Activated naive CD8-positive, alpha-beta T cell treated with anti-CD3 and anti-CD28 coated beads, Interleukin-2, amount 10 ng/mL, durations not matched to agents 7 days and 5 days (primary cell): ENCODE data around the gene CDC20B. TPM values are rescaled to one million over a fixed set of nuclear protein-coding genes. Genes with fewer than 3 reads are reported as not detected.

ENCODE experiments used
- ATAC-seq: fragments of 150-1000 bp; cut with Tn5 transposase; one replicate; pipeline ENCODE4 v1.10.0; 2021; ENCODE audit warnings: low read depth, moderate library complexity
- POLR2A ChIA-PET: fragments of 350-600 bp; sonication (Branson Sonifier 250); formaldehyde crosslinking; loops from one replicate; lab custom pipeline; 2021; ENCODE audit warnings: antibody characterized with exemption; lab: Charles Lee
- DNase-seq: peaks from one replicate; pipeline ENCODE4 v3.0.0; 2021
- H3K27ac Mint-ChIP-seq: one replicate; pipeline ENCODE4 v1.8.0; 2022; ENCODE audit warnings: mild to moderate bottlenecking, mixed read lengths
- H3K27me3 Mint-ChIP-seq: one replicate; pipeline ENCODE4 v1.8.0; 2022; ENCODE audit warnings: mild to moderate bottlenecking, moderate library complexity, mixed read lengths
- H3K36me3 Mint-ChIP-seq: one replicate; pipeline ENCODE4 v1.8.0; 2021; ENCODE audit warnings: mild to moderate bottlenecking, mixed read lengths
- H3K4me1 Mint-ChIP-seq: one replicate; pipeline ENCODE4 v1.8.0; 2021; ENCODE audit warnings: mixed read lengths
- H3K4me3 Mint-ChIP-seq: one replicate; pipeline ENCODE4 v1.8.0; 2022; ENCODE audit warnings: mild to moderate bottlenecking, moderate library complexity, mixed read lengths
- H3K9me3 Mint-ChIP-seq: one replicate; pipeline ENCODE4 v1.8.0; 2021; ENCODE audit warnings: mixed read lengths
- total RNA-seq, 2 experiments: library from RNA; stranded (reverse); gene quantifications; one replicate each; pipeline ENCODE4 v1.2.3, GENCODE V29; 2021

Gene CDC20B
- total RNA-seq, 2 experiments from 2014 or later = 0.28 to 0.48 TPM

- ATAC-seq (no peak), DNase-seq (no peak)
- H3K4me3 Mint-ChIP-seq = no peak overlapping the region
- peaks cover 27% of the 10 kb centered on the region for H3K27me3 Mint-ChIP-seq
- peaks cover 6% of the 10 kb centered on the region for H3K36me3 Mint-ChIP-seq
- H3K4me1 Mint-ChIP-seq = peaks cover 16% of the 10 kb centered on the region
- H3K9me3 Mint-ChIP-seq = no peaks in the 10 kb centered on the region
- no peak overlapping the region for H3K27ac Mint-ChIP-seq
- POLR2A ChIA-PET = no interaction called here
Observed at GRCh38 chr5:55149308-55149795, 23.6 kb downstream of the CDC20B start.

- ATAC-seq (peak; percentile 80), DNase-seq (peak; percentile 76)
- POLR2A ChIA-PET = interaction anchor here (0.8 to 1.2 kb wide), 3 partner anchors 13 to 240 kb away, joined by 3 to 5 read pairs (median 4); partner anchors contain the start of gene GPX8
- Mint-ChIP-seq H3K9me3 (no peaks in the 10 kb centered on the region), H3K4me1 (peaks cover 35% of the 10 kb centered on the region), H3K27ac (peak overlapping the region; percentile 46), H3K27me3 (peaks cover 22% of the 10 kb centered on the region), H3K36me3 (peaks cover 8% of the 10 kb centered on the region), H3K4me3 (peak overlapping the region; percentile 63)
Observed at GRCh38 chr5:55146543-55147151, 26.3 kb downstream of the CDC20B start.

- Mint-ChIP-seq H3K27ac (peak overlapping the region; percentile 46), H3K4me1 (peaks cover 40% of the 10 kb centered on the region), H3K36me3 (peaks cover 9% of the 10 kb centered on the region), H3K4me3 (peak overlapping the region; percentile 63), H3K27me3 (peaks cover 20% of the 10 kb centered on the region), H3K9me3 (no peaks in the 10 kb centered on the region)
- POLR2A ChIA-PET = interaction anchor here (0.5 to 1.2 kb wide), 4 partner anchors 8 to 240 kb away, joined by 3 to 5 read pairs (median 4); partner anchors contain the start of gene GPX8
- DNase-seq (no peak), ATAC-seq (no peak)
Observed at GRCh38 chr5:55146080-55146479, 26.9 kb downstream of the CDC20B start.

- Mint-ChIP-seq H3K27ac (no peak overlapping the region), H3K27me3 (peaks cover 18% of the 10 kb centered on the region), H3K4me3 (no peak overlapping the region), H3K4me1 (peaks cover 49% of the 10 kb centered on the region), H3K36me3 (peaks cover 18% of the 10 kb centered on the region), H3K9me3 (no peaks in the 10 kb centered on the region)
- POLR2A ChIA-PET = no interaction called here
- ATAC-seq (no peak), DNase-seq (no peak)
Observed at GRCh38 chr5:55143624-55144023, 29.4 kb downstream of the CDC20B start.

- peaks cover 57% of the 10 kb centered on the region for H3K4me1 Mint-ChIP-seq
Observed at GRCh38 chr5:55141945-55142690, 30.9 kb downstream of the CDC20B start.

GRCh38 chr5:55140908-55141665, 31.9 kb downstream of the CDC20B start:
- DNase-seq (no peak), ATAC-seq (no peak)
- Mint-ChIP-seq H3K4me1 (peaks cover 51% of the 10 kb centered on the region), H3K36me3 (peaks cover 35% of the 10 kb centered on the region), H3K9me3 (peaks cover 4% of the 10 kb centered on the region), H3K4me3 (peak overlapping the region; percentile 73), H3K27ac (peak overlapping the region; percentile 87), H3K27me3 (peaks cover 9% of the 10 kb centered on the region)
- POLR2A ChIA-PET = interaction anchor here (1.1 to 1.7 kb wide), 2 partner anchors 38 to 79 kb away, joined by 3 to 5 read pairs; partner anchors contain the start of gene GZMA

More at GRCh38 chr5:55141945-55142690, 30.9 kb downstream of the CDC20B start:
- H3K9me3 Mint-ChIP-seq = peaks cover 4% of the 10 kb centered on the region
- peak; percentile 73 for ATAC-seq
- POLR2A ChIA-PET = interaction anchor here (0.7 to 1.7 kb wide), 5 partner anchors 39 to 236 kb away, joined by 3 to 5 read pairs (median 3); partner anchors contain the start of gene GZMA
- peak overlapping the region; percentile 73 for H3K4me3 Mint-ChIP-seq
- peak overlapping the region; percentile 87 for H3K27ac Mint-ChIP-seq
- peaks cover 30% of the 10 kb centered on the region for H3K36me3 Mint-ChIP-seq
- peak; percentile 39 for DNase-seq
- peaks cover 9% of the 10 kb centered on the region for H3K27me3 Mint-ChIP-seq

GRCh38 chr5:55136521-55136920, 36.5 kb downstream of the CDC20B start:
- POLR2A ChIA-PET = no interaction called here
- Mint-ChIP-seq H3K9me3 (peaks cover 12% of the 10 kb centered on the region), H3K27ac (no peak overlapping the region), H3K27me3 (peaks cover 9% of the 10 kb centered on the region), H3K4me1 (peaks cover 47% of the 10 kb centered on the region), H3K4me3 (no peak overlapping the region), H3K36me3 (peaks cover 37% of the 10 kb centered on the region)
- DNase-seq = no peak
- ATAC-seq = no peak

GRCh38 chr5:55134053-55134722, 38.8 kb downstream of the CDC20B start:
- DNase-seq = peak; percentile 41
- H3K27me3 Mint-ChIP-seq = peaks cover 8% of the 10 kb centered on the region
- peak overlapping the region; percentile 66 for H3K4me3 Mint-ChIP-seq
- peaks cover 37% of the 10 kb centered on the region for H3K4me1 Mint-ChIP-seq
- peak; percentile 92 for ATAC-seq
- H3K36me3 Mint-ChIP-seq = peaks cover 45% of the 10 kb centered on the region
- POLR2A ChIA-PET = interaction anchor here (0.7 to 2.1 kb wide), 7 partner anchors 10 to 524 kb away, joined by 3 to 14 read pairs (median 5); partner anchors contain the start of gene GZMA
- H3K9me3 Mint-ChIP-seq = peaks cover 24% of the 10 kb centered on the region
- peak overlapping the region; percentile 84 for H3K27ac Mint-ChIP-seq

GRCh38 chr5:55123365-55123764, 49.6 kb downstream of the CDC20B start:
- ATAC-seq = no peak
- Mint-ChIP-seq H3K9me3 (peaks cover 9% of the 10 kb centered on the region), H3K27me3 (peaks cover 9% of the 10 kb centered on the region), H3K4me3 (no peak overlapping the region), H3K4me1 (peaks cover 11% of the 10 kb centered on the region), H3K27ac (no peak overlapping the region), H3K36me3 (peaks cover 12% of the 10 kb centered on the region)
- DNase-seq = no peak
- POLR2A ChIA-PET = no interaction called here

- DNase-seq (no peak), ATAC-seq (peak; percentile 5)
- Mint-ChIP-seq H3K4me1 (peaks cover 26% of the 10 kb centered on the region), H3K9me3 (peaks cover 2% of the 10 kb centered on the region), H3K4me3 (no peak overlapping the region), H3K27ac (peak overlapping the region; percentile 61), H3K27me3 (no peaks in the 10 kb centered on the region), H3K36me3 (peaks cover 37% of the 10 kb centered on the region)
- POLR2A ChIA-PET = no interaction called here
Observed at GRCh38 chr5:55114061-55114460, 58.9 kb downstream of the CDC20B start.

GRCh38 chr5:55113327-55113726, 59.6 kb downstream of the CDC20B start:
- Mint-ChIP-seq H3K36me3 (peaks cover 43% of the 10 kb centered on the region), H3K27ac (peak overlapping the region; percentile 61), H3K4me1 (peaks cover 24% of the 10 kb centered on the region), H3K27me3 (no peaks in the 10 kb centered on the region), H3K4me3 (peak overlapping the region; percentile 1), H3K9me3 (no peaks in the 10 kb centered on the region)
- ATAC-seq = peak; percentile 88
- no peak for DNase-seq
- POLR2A ChIA-PET = no interaction called here

GRCh38 chr5:55110217-55110616, 62.8 kb downstream of the CDC20B start:
- no peak for ATAC-seq

More at GRCh38 chr5:55110217-55110616, 62.8 kb downstream of the CDC20B start:
- no peak for DNase-seq
- no peaks in the 10 kb centered on the region for H3K27me3 Mint-ChIP-seq
- H3K4me3 Mint-ChIP-seq = no peak overlapping the region
- H3K9me3 Mint-ChIP-seq = no peaks in the 10 kb centered on the region
- peaks cover 42% of the 10 kb centered on the region for H3K4me1 Mint-ChIP-seq
- POLR2A ChIA-PET = no interaction called here
- no peak overlapping the region for H3K27ac Mint-ChIP-seq
- peaks cover 62% of the 10 kb centered on the region for H3K36me3 Mint-ChIP-seq
